ENCODE results near the gene RIPOR2. TPM values are rescaled to one million over a fixed set of nuclear protein-coding genes. Genes with fewer than 3 reads are reported as not detected.

The RIPOR2 gene
- total and polyA plus RNA-seq, 10 of the 15 experiments (the other 5 are each of a cell fraction or from before 2014, with no cell fraction given), result 22.2 to 48.2 (median 34.7) TPM

- no peak overlapping the region for H3K9ac ChIP-seq (ENCODE audit: control insufficient read depth, insufficient read depth, low read length)
- H3K4me3 ChIP-seq, result no peak overlapping the region
- intact Hi-C loops (cut with micrococcal nuclease; ENCODE audit: unreplicated experiment), result no loop called here
- no peaks in the 10 kb centered on the region for H3K4me1 ChIP-seq (ENCODE audit: control insufficient read depth, insufficient read depth, low read length)
- H3K27ac ChIP-seq (ENCODE audit: control insufficient read depth, insufficient read depth), result no peak overlapping the region
- RAD21 ChIA-PET (ENCODE audit: unreplicated experiment), result interaction anchor here (0.8 to 1.3 kb wide), 2 partner anchors 36 to 117 kb away, joined by 3 to 7 read pairs; no protein-coding TSS in a partner anchor
- CTCF ChIA-PET, result interaction anchor here (1.0 to 2.2 kb wide), 5 partner anchors 117 to 152 kb away, joined by 3 to 16 read pairs (median 6); no protein-coding TSS in a partner anchor
- SMC1A ChIA-PET (ENCODE audit: uncharacterized antibody, unreplicated experiment), result interaction anchor here (1.0 to 2.1 kb wide), 6 partner anchors 8 to 116 kb away, joined by 3 to 11 read pairs (median 4); no protein-coding TSS in a partner anchor
- TF ChIP-seq SP1 (IDR thresholded peaks at IDR 0.05; ENCODE audit: low read depth, low read length), result no peak
- TF ChIP-seq, protein P1, sequence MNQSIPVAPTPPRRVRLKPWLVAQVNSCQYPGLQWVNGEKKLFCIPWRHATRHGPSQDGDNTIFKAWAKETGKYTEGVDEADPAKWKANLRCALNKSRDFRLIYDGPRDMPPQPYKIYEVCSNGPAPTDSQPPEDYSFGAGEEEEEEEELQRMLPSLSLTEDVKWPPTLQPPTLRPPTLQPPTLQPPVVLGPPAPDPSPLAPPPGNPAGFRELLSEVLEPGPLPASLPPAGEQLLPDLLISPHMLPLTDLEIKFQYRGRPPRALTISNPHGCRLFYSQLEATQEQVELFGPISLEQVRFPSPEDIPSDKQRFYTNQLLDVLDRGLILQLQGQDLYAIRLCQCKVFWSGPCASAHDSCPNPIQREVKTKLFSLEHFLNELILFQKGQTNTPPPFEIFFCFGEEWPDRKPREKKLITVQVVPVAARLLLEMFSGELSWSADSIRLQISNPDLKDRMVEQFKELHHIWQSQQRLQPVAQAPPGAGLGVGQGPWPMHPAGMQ (IDR thresholded peaks at IDR 0.05; ENCODE audit: borderline replicate concordance), result no peak
- TF ChIP-seq GABPA (IDR thresholded peaks at IDR 0.05; ENCODE audit: low read depth), result no peak
- peaks cover 12% of the 10 kb centered on the region; the same call in 2 of the 3 replicates for H3K9me3 ChIP-seq (replicated peaks; ENCODE audit: control insufficient read depth, insufficient read depth, low read length)
- POLR2A ChIA-PET, result interaction anchor here (0.9 kb wide), 1 partner anchor 8 kb away, joined by 4 read pairs; no protein-coding TSS in a partner anchor
- FAIRE-seq, result no peak
- H3K79me2 ChIP-seq (ENCODE audit: control insufficient read depth, insufficient read depth, low read length), result no peaks in the 10 kb centered on the region
- no peak overlapping the region for H2AFZ ChIP-seq (ENCODE audit: control insufficient read depth, low read depth, low read length)
- WGBS (ENCODE audit: insufficient coverage, insufficient replicate concordance, low lambda C conversion rate, missing lambda C conversion rate), result 97% methylated on average over 7 of the region's 7 CpGs
- DNase-seq (ENCODE audit: low read depth, low spot score), result no peak
- peaks cover 4 to 22% of the 10 kb centered on the region in 2 experiments for H3K36me3 ChIP-seq (ENCODE audit: control insufficient read depth in 2 of 2, insufficient read depth in 2 of 2, low read length in 1 of 2)
- H4K20me1 ChIP-seq (ENCODE audit: control insufficient read depth, insufficient read depth), result no peaks in the 10 kb centered on the region; the same call in 1 of the 2 replicates
- in situ Hi-C loops (cut with MboI), result no loop called here
- ATAC-seq, result no peak
- H3K27me3 ChIP-seq (replicated peaks in 1 of 2; ENCODE audit: control insufficient read depth in 2 of 2, insufficient read depth in 2 of 2, low read length in 1 of 2), result no peaks in the 10 kb centered on the region
- BruUV-seq (replicated peaks), result no TSS peak
- no peak overlapping the region for H3K4me2 ChIP-seq (ENCODE audit: control insufficient read depth, insufficient read depth)
Measured at GRCh38 chr6:24874776-24875533, 60.8 kb downstream of the RIPOR2 start.
